Endothelial cell of umbilical vein (primary cell): Measurements from ENCODE around the gene LMLN. TPM values are rescaled to one million over a fixed set of nuclear protein-coding genes. Genes with fewer than 3 reads are reported as not detected.

Experiments used
- BruUV-seq: library from RNA; stranded (reverse); fragments of 400-500 nt; replicated peaks from 2 replicates; lab custom pipeline; 2021; lab: Mats Ljungman, UMichigan
- CTCF ChIA-PET: fragments of 300-600, 350-600 bp; sonication (Branson Sonifier 250); formaldehyde crosslinking; loops from one replicate; lab custom pipeline; 2021; ENCODE audit warnings: antibody characterized with exemption, inconsistent platforms; lab: Charles Lee
- POLR2A ChIA-PET: fragments of 300-600, 350-600 bp; sonication (Branson Sonifier 250); formaldehyde crosslinking; loops from one replicate; lab custom pipeline; 2021; ENCODE audit warnings: antibody characterized with exemption, inconsistent platforms; lab: Charles Lee
- DNase-seq: peaks from one replicate; pipeline ENCODE4 v3.0.0-alpha.2; 2011; ENCODE audit warnings: low read depth, low spot score
- FAIRE-seq: peaks from 2 replicates; lab custom pipeline; 2011; peaks lifted over from hg19 to GRCh38; lab: Jason Lieb, UNC
- H2AFZ ChIP-seq: 2 replicates; pipeline ENCODE4 v1.6.0; 2012; ENCODE audit warnings: low read depth, low read length, control low read depth, inconsistent platforms
- H3K27ac ChIP-seq: 2 replicates; pipeline ENCODE4 v1.5.1; 2011; ENCODE audit warnings: low read depth, mild to moderate bottlenecking, control low read depth, low read length, moderate library complexity; ENCODE audit not compliant: insufficient read depth
- H3K27me3 ChIP-seq, 2 experiments: 2 replicates each; pipeline versions ENCODE4 v1.6.0 to v1.6.1; 2011; ENCODE audit warnings: low read length in 2 of 2, mixed read lengths in 1 of 2; ENCODE audit not compliant: control insufficient read depth in 2 of 2, insufficient read depth in 2 of 2
- H3K36me3 ChIP-seq, 2 experiments: 2 replicates in 1 of 2; 3 replicates in 1 of 2; pipeline ENCODE4 v1.5.1; 2011; ENCODE audit warnings: low read length in 2 of 2, mild to moderate bottlenecking in 1 of 2, moderate library complexity in 1 of 2; ENCODE audit not compliant: control insufficient read depth in 2 of 2, insufficient read depth in 2 of 2; ENCODE audit errors: extremely low read depth in 1 of 2
- H3K4me1 ChIP-seq: 3 replicates; pipeline ENCODE4 v1.5.1; 2011; ENCODE audit warnings: mild to moderate bottlenecking, low read length; ENCODE audit not compliant: control insufficient read depth, insufficient read depth; ENCODE audit errors: extremely low read depth
- H3K4me2 ChIP-seq: 2 replicates; pipeline ENCODE4 v1.6.1; 2011; ENCODE audit warnings: low read length, control low read depth, mixed read lengths; ENCODE audit not compliant: insufficient read depth
- H3K4me3 ChIP-seq, 3 experiments: fragments of 200-600 bp in 1 of 3; sonication (generic), shearing (Covaris generic) in 1 of 3; replicated peaks in 1 of 3; 2 replicates each; pipeline ENCODE4 v1.5.1; 2011 to 2016; ENCODE audit warnings: control low read depth in 3 of 3, low read length in 3 of 3, mild to moderate bottlenecking in 2 of 3, inconsistent platforms in 1 of 3, low read depth in 1 of 3, moderate library complexity in 1 of 3; ENCODE audit not compliant: insufficient read depth in 1 of 3
- H3K79me2 ChIP-seq: 2 replicates; pipeline ENCODE4 v1.6.0; 2012; ENCODE audit warnings: low read length, inconsistent platforms; ENCODE audit not compliant: control insufficient read depth, insufficient read depth
- H3K9ac ChIP-seq: replicated peaks from 2 replicates; pipeline ENCODE3; 2011; ENCODE audit warnings: low read length, control low read depth; ENCODE audit not compliant: insufficient read depth; ENCODE audit errors: extremely low read depth
- H3K9me1 ChIP-seq: replicated peaks from 3 replicates; pipeline ENCODE4 v1.6.0; 2011; ENCODE audit warnings: mild to moderate bottlenecking, low read length; ENCODE audit not compliant: control insufficient read depth, insufficient read depth; ENCODE audit errors: extremely low read depth
- H3K9me3 ChIP-seq: replicated peaks from 2 replicates; pipeline ENCODE4 v1.5.1; 2012; ENCODE audit warnings: low read length, inconsistent platforms; ENCODE audit not compliant: control insufficient read depth, insufficient read depth
- H4K20me1 ChIP-seq: replicated peaks from 2 replicates; pipeline ENCODE3; 2011; ENCODE audit warnings: mild to moderate bottlenecking, low read length; ENCODE audit not compliant: control insufficient read depth, insufficient read depth; ENCODE audit errors: extremely low read depth
- EZH2 ChIP-seq: IDR thresholded peaks from 2 replicates; pipeline ENCODE4 v1.6.1; 2012; ENCODE audit warnings: borderline replicate concordance, low read depth, mild to moderate bottlenecking, moderate library complexity, low read length, inconsistent platforms; ENCODE audit not compliant: severe bottlenecking
- FOS ChIP-seq: IDR thresholded peaks from 2 replicates; pipeline ENCODE4 v1.6.1; 2011; ENCODE audit warnings: mild to moderate bottlenecking, low read length, moderate library complexity, borderline replicate concordance; ENCODE audit not compliant: insufficient read depth
- GATA2 ChIP-seq: IDR thresholded peaks from 2 replicates; pipeline ENCODE4 v1.7.0; 2011; ENCODE audit warnings: low read depth, mild to moderate bottlenecking, moderate library complexity, mixed read lengths, low read length; ENCODE audit not compliant: insufficient read length, insufficient read depth
- JUN ChIP-seq: IDR thresholded peaks from 2 replicates; pipeline ENCODE4 v1.6.1; 2011; ENCODE audit warnings: borderline replicate concordance, low read depth; ENCODE audit not compliant: insufficient read length, insufficient read depth
- MYC ChIP-seq: IDR thresholded peaks from one replicate; pipeline ENCODE4 v1.6.1; 2011; ENCODE audit warnings: mild to moderate bottlenecking, low read depth, low read length
- POLR2A ChIP-seq: IDR thresholded peaks from 2 replicates; pipeline ENCODE4 v1.6.1; 2012; ENCODE audit warnings: low read depth, mild to moderate bottlenecking, control low read depth, low read length
- POLR2AphosphoS5 ChIP-seq: IDR thresholded peaks from 2 replicates; pipeline ENCODE4 v1.6.1; 2012; ENCODE audit warnings: low read depth, mild to moderate bottlenecking, control low read depth, low read length, moderate library complexity; ENCODE audit not compliant: insufficient read depth
- dilution Hi-C: fragments of 300-500 bp; cut with MboI; formaldehyde crosslinking; loops from one replicate; pipeline ENCODE4 v1.15.0; 2019; ENCODE audit warnings: low sequenced_read_pairs; ENCODE audit not compliant: extremely low pct_ligation_motif_present
- intact Hi-C: fragments of 100-400 bp; cut with micrococcal nuclease; formaldehyde crosslinking; loops from one replicate; pipeline ENCODE4 v1.10.0; 2022
- polyA plus RNA-seq, 4 experiments: library from polyadenylated mRNA; depleted of rRNA in 3 of 4; stranded (reverse) in 3 of 4; unstranded in 1 of 4; fragments of >200 nt; gene quantifications; 2 replicates each; pipeline versions ENCODE4 v1.2.1 to v1.2.3, GENCODE V29; 2011 to 2012; ENCODE audit warnings: missing spikeins in 1 of 4
- total RNA-seq: library from RNA; stranded (reverse); gene quantifications from 2 replicates; pipeline ENCODE4 v1.2.3, GENCODE V29; 2021
- TF ChIP-seq, protein P1 (sequence below): IDR thresholded peaks from 2 replicates; pipeline ENCODE4 v1.6.1; 2011; ENCODE audit not compliant: insufficient read depth, insufficient read length
- TF ChIP-seq, protein P2 (sequence below), 2 donors: IDR thresholded peaks; 1 replicate in 1 of 2; 2 replicates in 1 of 2; pipeline ENCODE4 v1.5.1; 2011; ENCODE audit warnings: low read length in 2 of 2, mild to moderate bottlenecking in 2 of 2, moderate library complexity in 2 of 2, control low read depth in 1 of 2, inconsistent platforms in 1 of 2, low read depth in 1 of 2; ENCODE audit not compliant: insufficient read depth in 1 of 2; ENCODE audit errors: extremely low read depth in 1 of 2

Gene LMLN
- total and polyA plus RNA-seq, 2 donors (not counting 3 experiments of a cell fraction or from before 2014, with no cell fraction given), result 4.8 to 6.5 TPM

- CTCF ChIA-PET, result no interaction called here
- intact Hi-C loops (no loop called here), dilution Hi-C loops (no loop called here)
- no TSS peak for BruUV-seq
- Histone ChIP-seq H3K4me1 (no peaks in the 10 kb centered on the region), H3K9me3 (no peaks in the 10 kb centered on the region), H3K36me3 (no peaks in the 10 kb centered on the region), H3K4me3 (no peak overlapping the region), H3K79me2 (no peaks in the 10 kb centered on the region), H2AFZ (no peak overlapping the region), H3K27ac (no peak overlapping the region), H3K9me1 (no peaks in the 10 kb centered on the region), H3K4me2 (no peak overlapping the region), H3K9ac (no peak overlapping the region), H4K20me1 (no peaks in the 10 kb centered on the region), H3K27me3 (no peaks in the 10 kb centered on the region)
- POLR2A ChIA-PET, result no interaction called here
- no peak for TF ChIP-seq GATA2
- TF ChIP-seq POLR2AphosphoS5, result no peak
- TF ChIP-seq FOS, result no peak
- TF ChIP-seq, protein P1, sequence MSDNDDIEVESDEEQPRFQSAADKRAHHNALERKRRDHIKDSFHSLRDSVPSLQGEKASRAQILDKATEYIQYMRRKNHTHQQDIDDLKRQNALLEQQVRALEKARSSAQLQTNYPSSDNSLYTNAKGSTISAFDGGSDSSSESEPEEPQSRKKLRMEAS, result no peak
- no peak for TF ChIP-seq EZH2
- no peak for TF ChIP-seq JUN
- TF ChIP-seq POLR2A, result no peak
- TF ChIP-seq, protein P2, sequence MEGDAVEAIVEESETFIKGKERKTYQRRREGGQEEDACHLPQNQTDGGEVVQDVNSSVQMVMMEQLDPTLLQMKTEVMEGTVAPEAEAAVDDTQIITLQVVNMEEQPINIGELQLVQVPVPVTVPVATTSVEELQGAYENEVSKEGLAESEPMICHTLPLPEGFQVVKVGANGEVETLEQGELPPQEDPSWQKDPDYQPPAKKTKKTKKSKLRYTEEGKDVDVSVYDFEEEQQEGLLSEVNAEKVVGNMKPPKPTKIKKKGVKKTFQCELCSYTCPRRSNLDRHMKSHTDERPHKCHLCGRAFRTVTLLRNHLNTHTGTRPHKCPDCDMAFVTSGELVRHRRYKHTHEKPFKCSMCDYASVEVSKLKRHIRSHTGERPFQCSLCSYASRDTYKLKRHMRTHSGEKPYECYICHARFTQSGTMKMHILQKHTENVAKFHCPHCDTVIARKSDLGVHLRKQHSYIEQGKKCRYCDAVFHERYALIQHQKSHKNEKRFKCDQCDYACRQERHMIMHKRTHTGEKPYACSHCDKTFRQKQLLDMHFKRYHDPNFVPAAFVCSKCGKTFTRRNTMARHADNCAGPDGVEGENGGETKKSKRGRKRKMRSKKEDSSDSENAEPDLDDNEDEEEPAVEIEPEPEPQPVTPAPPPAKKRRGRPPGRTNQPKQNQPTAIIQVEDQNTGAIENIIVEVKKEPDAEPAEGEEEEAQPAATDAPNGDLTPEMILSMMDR (IDR thresholded peaks at IDR 0.05; ENCODE audit: extremely low read depth in 1 of 2, insufficient read depth in 1 of 2, low read depth in 1 of 2, low read length in 2 of 2), result no peak
- no peak for TF ChIP-seq MYC
- FAIRE-seq (no peak), DNase-seq (no peak)
Measured at GRCh38 chr3:197975311-197975710, 15.3 kb downstream of the LMLN start.
